A673 (cell line): ENCODE results near the gene LRRFIP1. TPM values are rescaled to one million over a fixed set of nuclear protein-coding genes. Genes with fewer than 3 reads are reported as not detected.

Experiments
- BruUV-seq: library from RNA; stranded (reverse); fragments of 400-500 nt; replicated peaks from 2 replicates; lab custom pipeline; 2021; lab: Mats Ljungman, UMichigan
- CTCF ChIA-PET: fragments of 300-600 bp; sonication (Branson Sonifier 250); formaldehyde crosslinking; loops from one replicate; lab custom pipeline; 2022; ENCODE audit warnings: antibody characterized with exemption; lab: Charles Lee
- POLR2A ChIA-PET: fragments of 300-600 bp; sonication (Branson Sonifier 250); formaldehyde crosslinking; loops from one replicate; lab custom pipeline; 2022; ENCODE audit warnings: antibody characterized with exemption; ENCODE audit not compliant: low non-redundant PET; lab: Charles Lee
- DNase-seq: peaks from one replicate; pipeline ENCODE4 v3.0.0-alpha.2; 2015; ENCODE audit warnings: low spot score
- H3K27ac ChIP-seq: fragments of 200-600 bp; sonication (generic); 2 replicates; pipeline ENCODE4 v1.5.1; 2016; ENCODE audit warnings: mixed run types, low read depth, mild to moderate bottlenecking, mixed read lengths, antibody characterized with exemption, low read length; ENCODE audit not compliant: poor library complexity, severe bottlenecking
- H3K27me3 ChIP-seq: fragments of 200-600 bp; sonication (generic); replicated peaks from 2 replicates; pipeline ENCODE4 v1.6.1; 2017; ENCODE audit warnings: mixed run types, low read depth, mild to moderate bottlenecking, mixed read lengths, antibody characterized with exemption, low read length; ENCODE audit not compliant: insufficient read depth, poor library complexity
- H3K36me3 ChIP-seq: fragments of 200-600 bp; sonication (generic); 2 replicates; pipeline ENCODE4 v1.6.1; 2016; ENCODE audit warnings: mixed run types, mild to moderate bottlenecking, mixed read lengths, antibody characterized with exemption, low read length; ENCODE audit not compliant: insufficient read depth, poor library complexity, severe bottlenecking
- H3K4me1 ChIP-seq: fragments of 200-600 bp; sonication (generic); 2 replicates; pipeline ENCODE4 v1.6.1; 2017; ENCODE audit warnings: mixed run types, mild to moderate bottlenecking, mixed read lengths, antibody characterized with exemption, low read length; ENCODE audit not compliant: insufficient read depth, poor library complexity, severe bottlenecking
- H3K4me3 ChIP-seq: fragments of 200-600 bp; sonication (generic); 2 replicates; pipeline ENCODE4 v1.5.1; 2016; ENCODE audit warnings: low read depth, mixed run types, mild to moderate bottlenecking, mixed read lengths, low read length; ENCODE audit not compliant: poor library complexity, severe bottlenecking
- H3K9me3 ChIP-seq: fragments of 200-600 bp; sonication (generic); 2 replicates; pipeline ENCODE4 v1.6.1; 2016; ENCODE audit warnings: mixed run types, low read depth, mild to moderate bottlenecking, mixed read lengths, antibody characterized with exemption, low read length; ENCODE audit not compliant: poor library complexity, severe bottlenecking
- EZH2 ChIP-seq: fragments of 200-600 bp; sonication (generic); IDR thresholded peaks from 2 replicates; pipeline ENCODE4 v1.6.1; 2017; ENCODE audit warnings: borderline replicate concordance, low read depth, mild to moderate bottlenecking, mixed read lengths, antibody characterized with exemption, low read length; ENCODE audit not compliant: poor library complexity, severe bottlenecking
- intact Hi-C: fragments of 100-400 bp; cut with micrococcal nuclease; formaldehyde crosslinking; loops from one replicate; pipeline ENCODE4 v1.10.0; 2022; ENCODE audit not compliant: unreplicated experiment
- total RNA-seq: library from RNA; stranded (reverse); gene quantifications from 2 replicates; pipeline ENCODE4 v1.2.3, GENCODE V29; 2021
- TF ChIP-seq, protein P1 (sequence below): fragments of 300-800, 200-600 bp; sonication (generic); conservative IDR thresholded peaks from 2 replicates; pipeline ENCODE4 v1.5.1; 2017; ENCODE audit warnings: low read depth, mild to moderate bottlenecking, antibody characterized with exemption, low read length, moderate library complexity, mixed read lengths

LRRFIP1 gene
- total RNA-seq, 1 experiment from 2014 or later = 69.3 TPM

DNA sequence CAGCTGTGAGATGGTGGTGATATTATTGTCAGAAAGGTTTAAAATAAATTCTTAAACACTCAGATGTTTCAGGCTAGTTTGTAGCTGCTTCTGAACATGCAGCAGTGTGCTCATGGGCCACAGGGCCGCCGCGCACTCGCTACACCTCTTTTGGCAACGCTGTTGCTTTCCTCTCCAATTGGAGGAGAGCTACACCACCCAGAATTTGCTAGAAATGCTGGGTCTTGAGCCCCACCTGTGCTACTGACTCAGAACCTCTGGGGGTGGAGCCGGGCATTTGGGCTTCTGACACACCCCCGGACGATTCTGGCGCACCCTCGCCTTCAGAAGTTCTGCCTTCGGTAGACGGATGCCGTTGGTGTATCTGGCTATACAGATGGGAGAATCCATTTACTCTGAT, 15.7 kb downstream of the LRRFIP1 start:
- intact Hi-C loops = no loop called here
- BruUV-seq = no TSS peak
- Histone ChIP-seq H3K27me3 (no peaks in the 10 kb centered on the region), H3K27ac (no peak overlapping the region), H3K4me1 (no peaks in the 10 kb centered on the region), H3K9me3 (no peaks in the 10 kb centered on the region), H3K4me3 (no peak overlapping the region), H3K36me3 (no peaks in the 10 kb centered on the region)
- POLR2A ChIA-PET = no interaction called here
- TF ChIP-seq, protein P1, sequence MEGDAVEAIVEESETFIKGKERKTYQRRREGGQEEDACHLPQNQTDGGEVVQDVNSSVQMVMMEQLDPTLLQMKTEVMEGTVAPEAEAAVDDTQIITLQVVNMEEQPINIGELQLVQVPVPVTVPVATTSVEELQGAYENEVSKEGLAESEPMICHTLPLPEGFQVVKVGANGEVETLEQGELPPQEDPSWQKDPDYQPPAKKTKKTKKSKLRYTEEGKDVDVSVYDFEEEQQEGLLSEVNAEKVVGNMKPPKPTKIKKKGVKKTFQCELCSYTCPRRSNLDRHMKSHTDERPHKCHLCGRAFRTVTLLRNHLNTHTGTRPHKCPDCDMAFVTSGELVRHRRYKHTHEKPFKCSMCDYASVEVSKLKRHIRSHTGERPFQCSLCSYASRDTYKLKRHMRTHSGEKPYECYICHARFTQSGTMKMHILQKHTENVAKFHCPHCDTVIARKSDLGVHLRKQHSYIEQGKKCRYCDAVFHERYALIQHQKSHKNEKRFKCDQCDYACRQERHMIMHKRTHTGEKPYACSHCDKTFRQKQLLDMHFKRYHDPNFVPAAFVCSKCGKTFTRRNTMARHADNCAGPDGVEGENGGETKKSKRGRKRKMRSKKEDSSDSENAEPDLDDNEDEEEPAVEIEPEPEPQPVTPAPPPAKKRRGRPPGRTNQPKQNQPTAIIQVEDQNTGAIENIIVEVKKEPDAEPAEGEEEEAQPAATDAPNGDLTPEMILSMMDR = no peak
- no peak for DNase-seq
- CTCF ChIA-PET = no interaction called here

DNA sequence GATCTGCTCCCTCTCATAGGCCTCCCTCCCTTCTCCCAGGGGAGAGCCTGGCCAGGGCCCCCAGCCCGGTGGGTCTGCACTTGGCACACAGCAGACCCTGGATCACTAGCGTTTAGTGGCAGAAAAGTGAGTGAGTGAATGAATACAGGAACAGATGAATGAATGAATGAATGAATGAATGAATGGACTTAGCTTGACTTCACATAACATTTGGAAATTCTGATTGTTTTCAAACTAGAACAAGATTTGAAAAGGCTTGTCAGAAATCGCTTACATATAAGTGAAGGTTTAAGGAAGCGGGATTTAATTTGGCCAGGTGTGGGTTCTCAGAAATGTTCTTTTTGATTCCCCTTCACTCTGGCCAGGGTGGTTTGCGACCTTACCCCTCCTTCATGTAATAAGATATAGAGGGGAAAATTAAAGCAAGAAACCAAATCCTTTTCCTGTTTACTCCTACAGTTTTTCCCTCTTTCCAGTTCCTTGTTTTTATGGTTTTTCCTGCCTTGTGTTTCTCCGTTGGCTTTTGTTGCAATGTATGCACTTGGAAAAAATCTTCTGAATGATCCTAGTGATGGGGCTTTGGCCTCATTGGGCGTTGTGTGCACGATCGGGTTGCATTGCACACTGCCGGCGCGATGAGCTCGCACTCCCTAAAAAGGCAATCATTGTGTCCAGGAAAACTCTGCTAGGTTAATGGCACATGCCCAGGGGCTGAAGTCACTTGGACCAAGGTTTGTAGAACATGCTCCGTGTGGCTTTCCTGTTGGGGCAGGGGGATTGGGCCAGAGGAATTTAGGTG, 16.4 kb downstream of the LRRFIP1 start:
- no peak for DNase-seq
- Histone ChIP-seq H3K9me3 (no peaks in the 10 kb centered on the region), H3K27me3 (no peaks in the 10 kb centered on the region), H3K4me1 (no peaks in the 10 kb centered on the region), H3K36me3 (no peaks in the 10 kb centered on the region), H3K27ac (no peak overlapping the region), H3K4me3 (no peak overlapping the region)
- BruUV-seq = no TSS peak
- TF ChIP-seq, protein P1 = no peak
- no peak for TF ChIP-seq EZH2
- ChIA-PET POLR2A (no interaction called here), CTCF (no interaction called here)
- intact Hi-C loops = no loop called here

DNA sequence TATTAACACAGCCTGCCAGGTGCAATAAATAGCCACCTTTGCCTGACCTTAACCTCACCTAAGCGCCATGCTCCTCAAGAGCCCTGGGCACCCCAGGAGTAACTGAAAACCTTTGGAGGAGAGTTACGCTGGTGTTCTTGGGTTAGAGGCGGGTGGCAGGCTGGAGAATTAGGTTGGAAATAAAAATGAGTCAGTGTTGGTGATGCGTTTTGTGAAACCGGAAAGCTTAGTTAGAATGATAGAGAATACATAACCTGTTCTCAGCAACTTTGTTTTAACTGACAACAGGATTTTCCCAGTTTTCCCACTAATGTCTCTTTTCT, 17.0 kb downstream of the LRRFIP1 start:
- no peak for TF ChIP-seq EZH2
- TF ChIP-seq, protein P1 = no peak
- no peak overlapping the region for H3K4me3 ChIP-seq
- no peak for DNase-seq
- no peaks in the 10 kb centered on the region for H3K36me3 ChIP-seq
- no peaks in the 10 kb centered on the region for H3K27me3 ChIP-seq
- no peaks in the 10 kb centered on the region for H3K9me3 ChIP-seq
- H3K27ac ChIP-seq = no peak overlapping the region
- CTCF ChIA-PET = no interaction called here
- BruUV-seq = no TSS peak
- H3K4me1 ChIP-seq = no peaks in the 10 kb centered on the region
- intact Hi-C loops = no loop called here
- POLR2A ChIA-PET = no interaction called here
